Measurements from ENCODE around the gene FRMD1.

FRMD1 gene

GRCh38 chr6:168050881-168051586 is 28.0 kb downstream of the FRMD1 start:
- Histone ChIP-seq H3K56ac (ENCODE audit: low read length) (no peak overlapping the region), H3K36me3 (ENCODE audit: control insufficient read depth, insufficient read depth, low read length) (no peaks in the 10 kb centered on the region), H4K8ac (ENCODE audit: low read depth, low read length) (no peak overlapping the region), H3K4ac (ENCODE audit: low read depth, low read length) (no peak overlapping the region), H2BK15ac (replicated peaks; ENCODE audit: low read depth) (no peak overlapping the region), H3K18ac (ENCODE audit: low read length) (no peak overlapping the region), H3K27me3 (ENCODE audit: insufficient read depth, low read length, poor library complexity) (no peaks in the 10 kb centered on the region), H3K4me3 (ENCODE audit: low read length) (no peak overlapping the region), H2BK5ac (ENCODE audit: low read length) (no peak overlapping the region), H3K79me2 (ENCODE audit: control insufficient read depth, insufficient read depth, low read length) (no peaks in the 10 kb centered on the region), H3K4me2 (ENCODE audit: low read length) (no peak overlapping the region), H3K27ac (ENCODE audit: low read depth, low read length) (no peak overlapping the region), H4K5ac (ENCODE audit: low read length) (no peak overlapping the region), H3K4me1 (ENCODE audit: control insufficient read depth, low read depth, low read length) (no peaks in the 10 kb centered on the region), H3K23ac (ENCODE audit: low read length) (no peak overlapping the region), H2AK5ac (ENCODE audit: low read length) (no peak overlapping the region), H3K79me1 (ENCODE audit: low read length) (no peaks in the 10 kb centered on the region), H2BK120ac (ENCODE audit: low read depth, low read length) (no peak overlapping the region), H3K9ac (ENCODE audit: low read length) (no peak overlapping the region)
- DNase-seq: peak; percentile 59
- no CpG with 5 or more reads among the region's 23 CpGs for WGBS (ENCODE audit: extremely low coverage, insufficient coverage, low lambda C conversion rate)

GRCh38 chr6:168050225-168050880 is 28.7 kb downstream of the FRMD1 start:
- Histone ChIP-seq H2BK15ac (replicated peaks; ENCODE audit: low read depth) (no peak overlapping the region), H4K5ac (ENCODE audit: low read length) (no peak overlapping the region), H3K56ac (ENCODE audit: low read length) (peak overlapping the region; percentile 22), H3K79me1 (ENCODE audit: low read length) (no peaks in the 10 kb centered on the region), H3K4ac (ENCODE audit: low read depth, low read length) (no peak overlapping the region), H2AK5ac (ENCODE audit: low read length) (no peak overlapping the region), H4K8ac (ENCODE audit: low read depth, low read length) (no peak overlapping the region), H3K27ac (ENCODE audit: low read depth, low read length) (no peak overlapping the region), H2BK5ac (ENCODE audit: low read length) (no peak overlapping the region), H3K9ac (ENCODE audit: low read length) (no peak overlapping the region), H3K4me1 (ENCODE audit: control insufficient read depth, low read depth, low read length) (no peaks in the 10 kb centered on the region), H3K18ac (ENCODE audit: low read length) (no peak overlapping the region), H3K36me3 (ENCODE audit: control insufficient read depth, insufficient read depth, low read length) (no peaks in the 10 kb centered on the region), H3K4me3 (ENCODE audit: low read length) (no peak overlapping the region), H3K4me2 (ENCODE audit: low read length) (no peak overlapping the region), H3K23ac (ENCODE audit: low read length) (no peak overlapping the region), H3K79me2 (ENCODE audit: control insufficient read depth, insufficient read depth, low read length) (no peaks in the 10 kb centered on the region), H2BK120ac (ENCODE audit: low read depth, low read length) (no peak overlapping the region), H3K27me3 (ENCODE audit: insufficient read depth, low read length, poor library complexity) (no peaks in the 10 kb centered on the region)
- DNase-seq: no peak
- WGBS (ENCODE audit: extremely low coverage, insufficient coverage, low lambda C conversion rate): no CpG with 5 or more reads among the region's 27 CpGs

GRCh38 chr6:168049706-168050224 is 29.2 kb downstream of the FRMD1 start:
- Histone ChIP-seq H2BK15ac (replicated peaks; ENCODE audit: low read depth) (no peak overlapping the region), H4K5ac (ENCODE audit: low read length) (no peak overlapping the region), H3K27me3 (ENCODE audit: insufficient read depth, low read length, poor library complexity) (no peaks in the 10 kb centered on the region), H3K9ac (ENCODE audit: low read length) (no peak overlapping the region), H4K8ac (ENCODE audit: low read depth, low read length) (no peak overlapping the region), H3K23ac (ENCODE audit: low read length) (no peak overlapping the region), H2AK5ac (ENCODE audit: low read length) (no peak overlapping the region), H3K4me3 (ENCODE audit: low read length) (no peak overlapping the region), H3K4ac (ENCODE audit: low read depth, low read length) (no peak overlapping the region), H2BK5ac (ENCODE audit: low read length) (no peak overlapping the region), H3K4me1 (ENCODE audit: control insufficient read depth, low read depth, low read length) (no peaks in the 10 kb centered on the region), H3K79me1 (ENCODE audit: low read length) (no peaks in the 10 kb centered on the region), H3K4me2 (ENCODE audit: low read length) (no peak overlapping the region), H3K27ac (ENCODE audit: low read depth, low read length) (no peak overlapping the region), H3K18ac (ENCODE audit: low read length) (no peak overlapping the region), H3K56ac (ENCODE audit: low read length) (peak overlapping the region; percentile 5), H2BK120ac (ENCODE audit: low read depth, low read length) (no peak overlapping the region), H3K36me3 (ENCODE audit: control insufficient read depth, insufficient read depth, low read length) (no peaks in the 10 kb centered on the region), H3K79me2 (ENCODE audit: control insufficient read depth, insufficient read depth, low read length) (no peaks in the 10 kb centered on the region)
- no CpG with 5 or more reads among the region's 21 CpGs for WGBS (ENCODE audit: extremely low coverage, insufficient coverage, low lambda C conversion rate)
- DNase-seq: no peak

DNA sequence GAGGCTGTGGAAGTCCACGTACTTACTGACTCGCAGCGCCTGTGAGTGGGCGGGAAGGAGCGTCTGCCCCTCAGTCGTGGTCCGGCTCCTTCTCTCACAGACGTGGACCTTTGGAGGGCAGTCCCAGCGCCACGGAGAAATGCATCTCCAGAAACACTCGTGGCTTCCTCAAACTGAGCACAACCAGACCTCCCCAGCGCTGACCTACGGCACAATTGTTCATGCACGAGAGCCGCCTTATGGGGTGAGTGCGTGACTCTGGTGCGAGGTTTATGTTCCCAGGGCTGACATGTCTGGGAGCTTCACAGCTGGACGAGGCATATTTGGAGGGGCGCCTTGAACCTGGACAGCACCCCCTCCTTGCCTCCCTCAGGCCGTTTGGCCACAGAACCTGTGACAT is 29.7 kb downstream of the FRMD1 start:
- no CpG with 5 or more reads among the region's 20 CpGs for WGBS (ENCODE audit: extremely low coverage, insufficient coverage, low lambda C conversion rate)
- Histone ChIP-seq H3K79me1 (ENCODE audit: low read length) (no peaks in the 10 kb centered on the region), H3K4ac (ENCODE audit: low read depth, low read length) (no peak overlapping the region), H3K27me3 (ENCODE audit: insufficient read depth, low read length, poor library complexity) (no peaks in the 10 kb centered on the region), H4K5ac (ENCODE audit: low read length) (no peak overlapping the region), H3K36me3 (ENCODE audit: control insufficient read depth, insufficient read depth, low read length) (no peaks in the 10 kb centered on the region), H3K27ac (ENCODE audit: low read depth, low read length) (no peak overlapping the region), H2AK5ac (ENCODE audit: low read length) (no peak overlapping the region), H3K4me3 (ENCODE audit: low read length) (no peak overlapping the region), H3K18ac (ENCODE audit: low read length) (no peak overlapping the region), H2BK15ac (replicated peaks; ENCODE audit: low read depth) (no peak overlapping the region), H2BK5ac (ENCODE audit: low read length) (no peak overlapping the region), H3K23ac (ENCODE audit: low read length) (no peak overlapping the region), H3K9ac (ENCODE audit: low read length) (no peak overlapping the region), H3K56ac (ENCODE audit: low read length) (peak overlapping the region; percentile 3), H3K79me2 (ENCODE audit: control insufficient read depth, insufficient read depth, low read length) (no peaks in the 10 kb centered on the region), H3K4me2 (ENCODE audit: low read length) (no peak overlapping the region), H3K4me1 (ENCODE audit: control insufficient read depth, low read depth, low read length) (no peaks in the 10 kb centered on the region), H4K8ac (ENCODE audit: low read depth, low read length) (no peak overlapping the region), H2BK120ac (ENCODE audit: low read depth, low read length) (no peak overlapping the region)
- no peak for DNase-seq

GRCh38 chr6:168048724-168049025 is 30.3 kb downstream of the FRMD1 start:
- Histone ChIP-seq H3K4me2 (ENCODE audit: low read length) (no peak overlapping the region), H2BK5ac (ENCODE audit: low read length) (no peak overlapping the region), H3K27me3 (ENCODE audit: insufficient read depth, low read length, poor library complexity) (no peaks in the 10 kb centered on the region), H2AK5ac (ENCODE audit: low read length) (no peak overlapping the region), H3K79me1 (ENCODE audit: low read length) (no peaks in the 10 kb centered on the region), H2BK120ac (ENCODE audit: low read depth, low read length) (no peak overlapping the region), H3K27ac (ENCODE audit: low read depth, low read length) (no peak overlapping the region), H3K23ac (ENCODE audit: low read length) (no peak overlapping the region), H3K4me1 (ENCODE audit: control insufficient read depth, low read depth, low read length) (no peaks in the 10 kb centered on the region), H3K4ac (ENCODE audit: low read depth, low read length) (no peak overlapping the region), H2BK15ac (replicated peaks; ENCODE audit: low read depth) (no peak overlapping the region), H3K79me2 (ENCODE audit: control insufficient read depth, insufficient read depth, low read length) (no peaks in the 10 kb centered on the region), H3K9ac (ENCODE audit: low read length) (no peak overlapping the region), H4K5ac (ENCODE audit: low read length) (no peak overlapping the region), H4K8ac (ENCODE audit: low read depth, low read length) (no peak overlapping the region), H3K56ac (ENCODE audit: low read length) (no peak overlapping the region), H3K4me3 (ENCODE audit: low read length) (no peak overlapping the region), H3K18ac (ENCODE audit: low read length) (no peak overlapping the region), H3K36me3 (ENCODE audit: control insufficient read depth, insufficient read depth, low read length) (no peaks in the 10 kb centered on the region)
- no CpG with 5 or more reads among the region's 10 CpGs for WGBS (ENCODE audit: extremely low coverage, insufficient coverage, low lambda C conversion rate)
- no peak for DNase-seq
